ENCODE results near the gene GRIK2.

The GRIK2 gene

DNA sequence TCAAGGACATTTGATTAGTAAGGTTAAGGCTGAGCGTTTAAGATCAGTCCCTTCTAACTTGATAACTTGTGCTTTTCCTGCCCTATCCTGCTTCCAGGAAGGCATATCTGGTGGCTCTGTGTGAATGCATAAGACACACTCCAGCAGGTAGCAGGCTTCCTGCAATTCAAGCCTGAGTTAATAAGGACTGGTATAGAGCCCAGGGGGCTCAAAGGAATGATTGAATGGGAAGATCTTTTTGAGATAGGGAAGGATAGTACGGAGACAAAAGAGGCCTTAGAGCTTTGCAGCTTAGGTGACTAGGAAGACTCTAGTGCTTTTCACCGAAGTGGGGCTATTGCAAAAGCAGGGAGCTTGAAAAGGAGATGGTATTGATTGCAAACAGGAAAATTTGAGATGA is 307.1 kb downstream of the GRIK2 start:
- H2BK12ac ChIP-seq (ENCODE audit: low read length): no peak overlapping the region
- H3K4me1 ChIP-seq (ENCODE audit: control insufficient read depth in 1 of 2, insufficient read depth in 2 of 2, low read length in 2 of 2): no peaks in the 10 kb centered on the region
- no peak overlapping the region for H2BK5ac ChIP-seq (ENCODE audit: low read depth, low read length, poor library complexity)
- no peak overlapping the region for H3K4me2 ChIP-seq (ENCODE audit: low read length)
- no CpG with 5 or more reads among the region's 3 CpGs for WGBS (ENCODE audit: extremely low coverage, insufficient coverage, insufficient read length)
- H3K4ac ChIP-seq (ENCODE audit: low read depth, low read length): no peak overlapping the region
- no peaks in the 10 kb centered on the region for H3K9me3 ChIP-seq (ENCODE audit: insufficient read depth, low read depth, low read length)
- no peak overlapping the region for H2BK120ac ChIP-seq (ENCODE audit: insufficient read depth, low read length, poor library complexity)
- no peak overlapping the region for H3K4me3 ChIP-seq (ENCODE audit: low read depth, low read length)
- no peaks in the 10 kb centered on the region for H3K27me3 ChIP-seq (ENCODE audit: insufficient read depth, low read length)
- no peak overlapping the region for H3K27ac ChIP-seq (ENCODE audit: low read depth, low read length)
- H2AFZ ChIP-seq (ENCODE audit: insufficient read depth, low read length, poor library complexity): no peak overlapping the region
- no peaks in the 10 kb centered on the region for H3K79me2 ChIP-seq (ENCODE audit: control insufficient read depth, insufficient read depth, low read length, poor library complexity)
- no peak overlapping the region for H4K91ac ChIP-seq (ENCODE audit: low read depth, low read length)
- no peak overlapping the region for H4K8ac ChIP-seq (ENCODE audit: low read depth, low read length)
- H3K79me1 ChIP-seq (ENCODE audit: low read length): no peaks in the 10 kb centered on the region
- no peaks in the 10 kb centered on the region for H3K36me3 ChIP-seq (ENCODE audit: control insufficient read depth in 1 of 2, insufficient read depth in 2 of 2, low read length in 2 of 2)
- no peak overlapping the region for H4K12ac ChIP-seq (ENCODE audit: low read depth, low read length)
- H2AK5ac ChIP-seq (ENCODE audit: low read length): no peak overlapping the region
- no peak for DNase-seq
- no peak overlapping the region for H3K9ac ChIP-seq (ENCODE audit: low read length)
- H3K18ac ChIP-seq (ENCODE audit: low read length): no peak overlapping the region
- no peak overlapping the region for H3K14ac ChIP-seq (ENCODE audit: low read length)
- H3K23ac ChIP-seq (ENCODE audit: low read length): no peak overlapping the region

DNA sequence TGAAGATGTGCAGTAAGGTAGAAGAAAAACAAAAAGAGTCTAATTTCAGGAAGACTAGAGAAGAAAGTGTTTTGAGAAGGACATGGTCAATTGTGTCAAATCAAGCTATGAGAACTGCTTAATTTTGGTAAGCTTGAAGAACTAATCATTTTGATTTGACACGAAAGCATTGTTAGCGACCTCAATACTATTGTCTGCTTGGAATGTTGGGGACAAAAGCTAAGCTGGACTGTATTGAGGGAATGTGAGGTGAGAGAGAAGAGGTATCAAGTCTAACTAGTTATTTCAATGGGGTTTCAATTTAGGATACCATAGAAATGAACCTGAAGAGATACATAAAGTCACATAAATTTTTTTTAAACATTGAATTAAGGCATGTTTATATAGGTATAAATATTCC is 309.8 kb downstream of the GRIK2 start:
- no peak overlapping the region for H3K4me3 ChIP-seq (ENCODE audit: low read depth, low read length)
- no peak overlapping the region for H3K14ac ChIP-seq (ENCODE audit: low read length)
- no peak overlapping the region for H3K23ac ChIP-seq (ENCODE audit: low read length)
- H2BK5ac ChIP-seq (ENCODE audit: low read depth, low read length, poor library complexity): no peak overlapping the region
- no peak overlapping the region for H3K9ac ChIP-seq (ENCODE audit: low read length)
- no peaks in the 10 kb centered on the region for H3K79me1 ChIP-seq (ENCODE audit: low read length)
- no peaks in the 10 kb centered on the region for H3K36me3 ChIP-seq (ENCODE audit: control insufficient read depth in 1 of 2, insufficient read depth in 2 of 2, low read length in 2 of 2)
- H2AFZ ChIP-seq (ENCODE audit: insufficient read depth, low read length, poor library complexity): no peak overlapping the region
- no peak overlapping the region for H3K18ac ChIP-seq (ENCODE audit: low read length)
- no peak overlapping the region for H4K12ac ChIP-seq (ENCODE audit: low read depth, low read length)
- no peak overlapping the region for H2BK120ac ChIP-seq (ENCODE audit: insufficient read depth, low read length, poor library complexity)
- H4K8ac ChIP-seq (ENCODE audit: low read depth, low read length): no peak overlapping the region
- H3K4ac ChIP-seq (ENCODE audit: low read depth, low read length): no peak overlapping the region
- no peaks in the 10 kb centered on the region for H3K9me3 ChIP-seq (ENCODE audit: insufficient read depth, low read depth, low read length)
- H2BK12ac ChIP-seq (ENCODE audit: low read length): no peak overlapping the region
- no peak overlapping the region for H2AK5ac ChIP-seq (ENCODE audit: low read length)
- no peak overlapping the region for H4K91ac ChIP-seq (ENCODE audit: low read depth, low read length)
- H3K27ac ChIP-seq (ENCODE audit: low read depth, low read length): no peak overlapping the region
- DNase-seq: no peak
- no peaks in the 10 kb centered on the region for H3K79me2 ChIP-seq (ENCODE audit: control insufficient read depth, insufficient read depth, low read length, poor library complexity)
- H3K27me3 ChIP-seq (ENCODE audit: insufficient read depth, low read length): no peaks in the 10 kb centered on the region
- no peak overlapping the region for H3K4me2 ChIP-seq (ENCODE audit: low read length)
- H3K4me1 ChIP-seq (ENCODE audit: control insufficient read depth in 1 of 2, insufficient read depth in 2 of 2, low read length in 2 of 2): no peaks in the 10 kb centered on the region
- no CpG with 5 or more reads among the region's 2 CpGs for WGBS (ENCODE audit: extremely low coverage, insufficient coverage, insufficient read length)

DNA sequence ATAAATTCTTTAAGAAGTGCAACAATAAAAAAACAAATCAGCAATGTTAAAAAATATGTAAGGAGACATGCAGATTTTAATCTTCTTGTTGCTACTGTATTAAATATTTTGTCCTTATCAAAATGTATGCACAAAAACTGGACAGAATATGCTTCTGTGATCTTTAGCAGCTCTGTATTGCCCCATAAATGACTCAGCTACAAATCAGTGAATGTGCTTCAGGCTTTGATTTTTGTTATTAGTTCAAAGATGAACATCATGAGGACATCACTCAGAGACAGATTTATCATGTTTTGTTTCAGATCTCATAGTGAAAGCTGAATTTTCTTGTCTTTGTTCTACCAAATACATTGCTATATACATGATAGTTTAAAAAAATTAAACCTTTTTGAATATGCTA is 312.4 kb downstream of the GRIK2 start:
- DNase-seq: no peak
- Histone ChIP-seq H3K27ac (ENCODE audit: low read depth, low read length) (no peak overlapping the region), H4K91ac (ENCODE audit: low read depth, low read length) (no peak overlapping the region), H4K8ac (ENCODE audit: low read depth, low read length) (no peak overlapping the region), H3K14ac (ENCODE audit: low read length) (no peak overlapping the region), H3K4me2 (ENCODE audit: low read length) (no peak overlapping the region), H2BK12ac (ENCODE audit: low read length) (no peak overlapping the region), H3K23ac (ENCODE audit: low read length) (no peak overlapping the region), H3K9me3 (ENCODE audit: insufficient read depth, low read depth, low read length) (no peaks in the 10 kb centered on the region), H3K18ac (ENCODE audit: low read length) (no peak overlapping the region), H2BK5ac (ENCODE audit: low read depth, low read length, poor library complexity) (no peak overlapping the region), H3K4me1 (ENCODE audit: control insufficient read depth in 1 of 2, insufficient read depth in 2 of 2, low read length in 2 of 2) (no peaks in the 10 kb centered on the region), H2AK5ac (ENCODE audit: low read length) (no peak overlapping the region), H3K79me1 (ENCODE audit: low read length) (no peaks in the 10 kb centered on the region), H3K4me3 (ENCODE audit: low read depth, low read length) (no peak overlapping the region), H3K36me3 (ENCODE audit: control insufficient read depth in 1 of 2, insufficient read depth in 2 of 2, low read length in 2 of 2) (no peaks in the 10 kb centered on the region), H3K79me2 (ENCODE audit: control insufficient read depth, insufficient read depth, low read length, poor library complexity) (no peaks in the 10 kb centered on the region), H4K12ac (ENCODE audit: low read depth, low read length) (no peak overlapping the region), H2AFZ (ENCODE audit: insufficient read depth, low read length, poor library complexity) (no peak overlapping the region), H3K27me3 (ENCODE audit: insufficient read depth, low read length) (no peaks in the 10 kb centered on the region), H3K9ac (ENCODE audit: low read length) (no peak overlapping the region), H2BK120ac (ENCODE audit: insufficient read depth, low read length, poor library complexity) (no peak overlapping the region), H3K4ac (ENCODE audit: low read depth, low read length) (no peak overlapping the region)

DNA sequence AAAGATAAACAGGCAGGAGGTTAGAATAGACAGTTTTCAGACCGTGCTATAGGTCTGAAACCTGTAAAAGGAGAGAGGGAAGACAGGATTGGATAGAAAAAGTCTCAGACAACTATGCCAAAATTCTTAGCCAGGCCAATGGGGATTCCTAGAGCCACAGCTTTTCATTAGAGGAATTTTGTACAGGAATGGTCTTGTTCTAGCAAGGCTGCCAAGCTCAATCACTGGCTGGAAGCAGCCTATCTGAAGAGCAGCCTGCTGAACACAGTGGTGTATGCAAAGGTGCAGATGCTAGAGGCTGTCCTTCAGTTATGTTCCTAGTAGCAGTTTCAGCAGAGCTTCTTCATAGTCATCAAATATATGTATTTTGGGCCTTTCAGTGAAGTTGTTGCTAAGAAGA is 313.1 kb downstream of the GRIK2 start:
- Histone ChIP-seq H3K79me2 (ENCODE audit: control insufficient read depth, insufficient read depth, low read length, poor library complexity) (no peaks in the 10 kb centered on the region), H3K9me3 (ENCODE audit: insufficient read depth, low read depth, low read length) (no peaks in the 10 kb centered on the region), H2AK5ac (ENCODE audit: low read length) (no peak overlapping the region), H3K4me1 (ENCODE audit: control insufficient read depth in 1 of 2, insufficient read depth in 2 of 2, low read length in 2 of 2) (no peaks in the 10 kb centered on the region), H3K79me1 (ENCODE audit: low read length) (no peaks in the 10 kb centered on the region), H2BK120ac (ENCODE audit: insufficient read depth, low read length, poor library complexity) (no peak overlapping the region), H3K27me3 (ENCODE audit: insufficient read depth, low read length) (no peaks in the 10 kb centered on the region), H4K91ac (ENCODE audit: low read depth, low read length) (no peak overlapping the region), H3K4me2 (ENCODE audit: low read length) (no peak overlapping the region), H2BK12ac (ENCODE audit: low read length) (no peak overlapping the region), H3K4me3 (ENCODE audit: low read depth, low read length) (no peak overlapping the region), H3K4ac (ENCODE audit: low read depth, low read length) (no peak overlapping the region), H3K14ac (ENCODE audit: low read length) (no peak overlapping the region), H3K36me3 (ENCODE audit: control insufficient read depth in 1 of 2, insufficient read depth in 2 of 2, low read length in 2 of 2) (no peaks in the 10 kb centered on the region), H3K9ac (ENCODE audit: low read length) (no peak overlapping the region), H3K23ac (ENCODE audit: low read length) (no peak overlapping the region), H3K27ac (ENCODE audit: low read depth, low read length) (no peak overlapping the region), H2AFZ (ENCODE audit: insufficient read depth, low read length, poor library complexity) (no peak overlapping the region), H3K18ac (ENCODE audit: low read length) (no peak overlapping the region), H4K8ac (ENCODE audit: low read depth, low read length) (no peak overlapping the region), H4K12ac (ENCODE audit: low read depth, low read length) (no peak overlapping the region), H2BK5ac (ENCODE audit: low read depth, low read length, poor library complexity) (no peak overlapping the region)
- no CpG with 5 or more reads among the region's 1 CpG for WGBS (ENCODE audit: extremely low coverage, insufficient coverage, insufficient read length)
- no peak for DNase-seq

DNA sequence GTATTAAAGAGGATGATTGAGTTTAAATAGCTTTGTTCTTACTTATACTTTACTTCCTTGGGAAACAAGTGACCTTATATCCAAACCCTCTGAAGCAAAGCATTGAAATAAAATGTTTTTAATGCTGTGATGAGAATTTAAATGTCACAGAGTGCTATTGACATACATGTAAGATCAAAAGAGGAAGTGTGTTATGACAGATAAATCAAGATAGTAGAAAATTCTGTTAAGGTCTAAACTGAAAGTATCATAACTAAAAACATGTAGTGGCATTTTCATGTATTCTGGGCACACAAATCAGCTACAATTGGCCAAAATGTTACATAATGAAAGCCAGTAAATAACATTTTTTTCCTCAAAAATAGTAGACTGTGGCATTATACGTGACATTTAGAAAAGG is 318.0 kb downstream of the GRIK2 start:
- no peak overlapping the region for H3K9ac ChIP-seq (ENCODE audit: low read length)
- H3K14ac ChIP-seq (ENCODE audit: low read length): no peak overlapping the region
- no peak overlapping the region for H3K27ac ChIP-seq (ENCODE audit: low read depth, low read length)
- H3K79me1 ChIP-seq (ENCODE audit: low read length): no peaks in the 10 kb centered on the region
- H3K4me3 ChIP-seq (ENCODE audit: low read depth, low read length): no peak overlapping the region
- H3K36me3 ChIP-seq (ENCODE audit: control insufficient read depth in 1 of 2, insufficient read depth in 2 of 2, low read length in 2 of 2): no peaks in the 10 kb centered on the region
- H3K23ac ChIP-seq (ENCODE audit: low read length): no peak overlapping the region
- DNase-seq: no peak
- H4K91ac ChIP-seq (ENCODE audit: low read depth, low read length): no peak overlapping the region
- no CpG with 5 or more reads among the region's 1 CpG for WGBS (ENCODE audit: extremely low coverage, insufficient coverage, insufficient read length)
- H3K4me2 ChIP-seq (ENCODE audit: low read length): no peak overlapping the region
- no peaks in the 10 kb centered on the region for H3K9me3 ChIP-seq (ENCODE audit: insufficient read depth, low read depth, low read length)
- H2BK5ac ChIP-seq (ENCODE audit: low read depth, low read length, poor library complexity): no peak overlapping the region
- no peak overlapping the region for H2AK5ac ChIP-seq (ENCODE audit: low read length)
- no peaks in the 10 kb centered on the region for H3K27me3 ChIP-seq (ENCODE audit: insufficient read depth, low read length)
- H2BK120ac ChIP-seq (ENCODE audit: insufficient read depth, low read length, poor library complexity): no peak overlapping the region
- no peak overlapping the region for H3K4ac ChIP-seq (ENCODE audit: low read depth, low read length)
- H3K18ac ChIP-seq (ENCODE audit: low read length): no peak overlapping the region
- no peaks in the 10 kb centered on the region for H3K4me1 ChIP-seq (ENCODE audit: control insufficient read depth in 1 of 2, insufficient read depth in 2 of 2, low read length in 2 of 2)
- no peak overlapping the region for H4K12ac ChIP-seq (ENCODE audit: low read depth, low read length)
- H2AFZ ChIP-seq (ENCODE audit: insufficient read depth, low read length, poor library complexity): no peak overlapping the region
- no peak overlapping the region for H2BK12ac ChIP-seq (ENCODE audit: low read length)
- no peak overlapping the region for H4K8ac ChIP-seq (ENCODE audit: low read depth, low read length)
- no peaks in the 10 kb centered on the region for H3K79me2 ChIP-seq (ENCODE audit: control insufficient read depth, insufficient read depth, low read length, poor library complexity)

All from trophoblast cell (in vitro differentiated cells and primary cell).